PC-9 (cell line): ENCODE measurements around the gene KRT14.

Experiments used
- EZH2 ChIP-seq: fragments of 200-600 bp; sonication (generic); IDR thresholded peaks from 2 replicates; pipeline ENCODE4 v1.8.0; 2017; ENCODE audit warnings: antibody characterized with exemption, low read depth
- TF ChIP-seq, protein P1 (sequence below): fragments of 200-600 bp; sonication (generic); conservative IDR thresholded peaks from 2 replicates; pipeline ENCODE4 v1.6.1; 2017; ENCODE audit warnings: mixed run types, antibody characterized with exemption, mild to moderate bottlenecking, moderate library complexity

DNA sequence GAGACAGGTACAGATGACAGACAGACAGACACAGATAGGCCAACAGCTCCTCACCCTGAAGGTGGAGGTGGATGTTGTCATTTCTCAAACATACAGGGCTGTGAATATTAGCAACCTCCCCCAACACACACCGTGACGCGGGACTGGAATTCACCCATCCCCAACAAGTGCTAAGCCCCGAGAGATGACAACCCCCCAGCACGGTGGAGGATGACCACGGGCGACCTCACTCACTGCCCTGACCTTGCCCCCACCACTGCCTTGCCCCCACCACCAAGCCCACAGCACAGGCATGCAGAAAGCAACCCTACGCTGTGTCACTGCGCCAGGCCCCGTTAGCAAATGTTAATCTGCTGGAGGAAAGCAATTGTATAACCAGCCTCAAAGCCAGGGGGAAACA lies 42.6 kb upstream of the KRT14 start:
- TF ChIP-seq, protein P1, sequence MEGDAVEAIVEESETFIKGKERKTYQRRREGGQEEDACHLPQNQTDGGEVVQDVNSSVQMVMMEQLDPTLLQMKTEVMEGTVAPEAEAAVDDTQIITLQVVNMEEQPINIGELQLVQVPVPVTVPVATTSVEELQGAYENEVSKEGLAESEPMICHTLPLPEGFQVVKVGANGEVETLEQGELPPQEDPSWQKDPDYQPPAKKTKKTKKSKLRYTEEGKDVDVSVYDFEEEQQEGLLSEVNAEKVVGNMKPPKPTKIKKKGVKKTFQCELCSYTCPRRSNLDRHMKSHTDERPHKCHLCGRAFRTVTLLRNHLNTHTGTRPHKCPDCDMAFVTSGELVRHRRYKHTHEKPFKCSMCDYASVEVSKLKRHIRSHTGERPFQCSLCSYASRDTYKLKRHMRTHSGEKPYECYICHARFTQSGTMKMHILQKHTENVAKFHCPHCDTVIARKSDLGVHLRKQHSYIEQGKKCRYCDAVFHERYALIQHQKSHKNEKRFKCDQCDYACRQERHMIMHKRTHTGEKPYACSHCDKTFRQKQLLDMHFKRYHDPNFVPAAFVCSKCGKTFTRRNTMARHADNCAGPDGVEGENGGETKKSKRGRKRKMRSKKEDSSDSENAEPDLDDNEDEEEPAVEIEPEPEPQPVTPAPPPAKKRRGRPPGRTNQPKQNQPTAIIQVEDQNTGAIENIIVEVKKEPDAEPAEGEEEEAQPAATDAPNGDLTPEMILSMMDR: no peak
- no peak for TF ChIP-seq EZH2
